CD14-positive monocyte (primary cell): Measurements from ENCODE around the gene POC5. TPM values are rescaled to one million over a fixed set of nuclear protein-coding genes. Genes with fewer than 3 reads are reported as not detected.
A peak's percentile ranks its signal among the peaks of the same experiment; 100 is the strongest.

Experiments used
- DNase-seq, 3 donors: peaks; one replicate each; pipeline ENCODE4 v3.0.0-alpha.2; 2011 to 2022
- H2AFZ ChIP-seq: 2 replicates; pipeline ENCODE4 v1.6.0; 2012; ENCODE audit warnings: mild to moderate bottlenecking, low read depth, low read length, inconsistent platforms; ENCODE audit not compliant: insufficient read depth, poor library complexity, severe bottlenecking
- H3K27ac ChIP-seq, 2 donors: 1 replicate in 1 of 2; 2 replicates in 1 of 2; pipeline ENCODE4 v1.5.1; 2012 to 2013; ENCODE audit warnings: low read length in 2 of 2, control low read depth in 1 of 2, inconsistent platforms in 1 of 2, low read depth in 1 of 2, mild to moderate bottlenecking in 1 of 2
- H3K27me3 ChIP-seq, 2 donors: one replicate each; pipeline versions ENCODE4 v1.6.0 to v1.6.1; 2011 to 2013; ENCODE audit warnings: low read length in 2 of 2; ENCODE audit not compliant: control insufficient read depth in 2 of 2, insufficient read depth in 2 of 2
- H3K36me3 ChIP-seq, 2 donors: replicated peaks in 1 of 2; 1 replicate in 1 of 2; 2 replicates in 1 of 2; pipeline versions ENCODE4 v1.5.1 to v1.6.1; 2012 to 2013; ENCODE audit warnings: low read length in 2 of 2, control low read depth in 1 of 2, inconsistent platforms in 1 of 2, mild to moderate bottlenecking in 1 of 2; ENCODE audit not compliant: insufficient read depth in 2 of 2, control insufficient read depth in 1 of 2
- H3K4me1 ChIP-seq, 2 donors: 1 replicate in 1 of 2; 2 replicates in 1 of 2; pipeline versions ENCODE4 v1.5.1 to v1.6.1; 2012 to 2013; ENCODE audit warnings: low read length in 2 of 2, control low read depth in 1 of 2, inconsistent platforms in 1 of 2, mild to moderate bottlenecking in 1 of 2, moderate library complexity in 1 of 2; ENCODE audit not compliant: insufficient read depth in 2 of 2, control insufficient read depth in 1 of 2
- H3K4me2 ChIP-seq: replicated peaks from 2 replicates; pipeline ENCODE3; 2012; ENCODE audit warnings: low read length, moderate library complexity, mild to moderate bottlenecking; ENCODE audit not compliant: poor library complexity, severe bottlenecking; ENCODE audit errors: extremely low read depth
- H3K4me3 ChIP-seq, 3 experiments: fragments of 200-600 bp in 1 of 3; sonication (generic) in 1 of 3; replicated peaks in 1 of 3; 1 replicate in 2 of 3; 2 replicates in 1 of 3; pipeline ENCODE4 v1.5.1; 2011 to 2013; ENCODE audit warnings: low read length in 3 of 3, mild to moderate bottlenecking in 3 of 3, control low read depth in 2 of 3, low read depth in 2 of 3, inconsistent platforms in 1 of 3, moderate library complexity in 1 of 3
- H3K79me2 ChIP-seq: 2 replicates; pipeline ENCODE4 v1.6.0; 2012; ENCODE audit warnings: mild to moderate bottlenecking, control low read depth, inconsistent platforms, low read length, moderate library complexity; ENCODE audit not compliant: insufficient read depth
- H3K9ac ChIP-seq: 2 replicates; pipeline ENCODE4 v1.6.0; 2017; ENCODE audit warnings: low read length, mild to moderate bottlenecking; ENCODE audit not compliant: insufficient read depth, poor library complexity, severe bottlenecking
- H3K9me3 ChIP-seq, 2 donors: replicated peaks in 1 of 2; 1 replicate in 1 of 2; 2 replicates in 1 of 2; pipeline versions ENCODE4 v1.5.1 to v1.6.1; 2012 to 2013; ENCODE audit warnings: low read length in 2 of 2, control low read depth in 1 of 2; ENCODE audit not compliant: control insufficient read depth in 1 of 2, insufficient read depth in 1 of 2
- H4K20me1 ChIP-seq: 2 replicates; pipeline ENCODE4 v1.6.0; 2012; ENCODE audit warnings: mild to moderate bottlenecking, low read length, control low read depth, moderate library complexity; ENCODE audit not compliant: insufficient read depth
- H3K27ac Mint-ChIP-seq, 7 donors: one replicate each; pipeline ENCODE4 v1.8.0; 2020; ENCODE audit warnings: mild to moderate bottlenecking in 7 of 7, mixed read lengths in 7 of 7, moderate library complexity in 6 of 7, inconsistent platforms in 2 of 7
- H3K27me3 Mint-ChIP-seq, 3 donors: one replicate each; pipeline ENCODE4 v1.8.0; 2021 to 2022; ENCODE audit warnings: low read depth in 3 of 3, mild to moderate bottlenecking in 3 of 3, mixed read lengths in 3 of 3, moderate library complexity in 3 of 3, inconsistent platforms in 1 of 3
- H3K36me3 Mint-ChIP-seq, 2 donors: one replicate each; pipeline ENCODE4 v1.8.0; 2020; ENCODE audit warnings: mixed read lengths in 2 of 2, inconsistent platforms in 1 of 2, mild to moderate bottlenecking in 1 of 2
- H3K4me1 Mint-ChIP-seq: one replicate; pipeline ENCODE4 v1.8.0; 2020; ENCODE audit warnings: mild to moderate bottlenecking, mixed read lengths
- H3K4me3 Mint-ChIP-seq, 2 donors: one replicate each; pipeline ENCODE4 v1.8.0; 2020; ENCODE audit warnings: mild to moderate bottlenecking in 2 of 2, mixed read lengths in 2 of 2, moderate library complexity in 1 of 2
- H3K9me3 Mint-ChIP-seq, 7 donors: one replicate each; pipeline ENCODE4 v1.8.0; 2020 to 2022; ENCODE audit warnings: mixed read lengths in 7 of 7, mild to moderate bottlenecking in 6 of 7, moderate library complexity in 6 of 7, inconsistent platforms in 2 of 7
- CTCF ChIP-seq: fragments of 200-600 bp; IDR thresholded peaks from one replicate; pipeline ENCODE4 v1.8.0; 2022; ENCODE audit warnings: antibody characterized with exemption, mild to moderate bottlenecking
- WGBS: methylation state at CpG from one replicate; pipeline ENCODE4 v1.1.5; 2013; ENCODE audit warnings: missing lambda C conversion rate; ENCODE audit not compliant: insufficient coverage; 5-methylcytosine and 5-hydroxymethylcytosine counted together
- intact Hi-C, 2 donors: fragments of 100-400 bp; cut with micrococcal nuclease; formaldehyde crosslinking; loops; one replicate each; pipeline versions ENCODE4 v1.15.0 to v1.15.1; 2023
- polyA plus RNA-seq, 3 donors: library from polyadenylated mRNA; depleted of rRNA in 1 of 3; unstranded in 2 of 3; stranded (reverse) in 1 of 3; fragments of 300-500 nt in 2 of 3; fragments of >200 nt in 1 of 3; fragmentation: Illumina TruSeq in 2 of 3; gene quantifications; 1 replicate in 2 of 3; 2 replicates in 1 of 3; pipeline ENCODE4 v1.2.3, GENCODE V29; 2012 to 2021

Gene POC5
- polyA plus RNA-seq, 3 donors = 4.3 to 13.5 (median 5.5) TPM

GRCh38 chr5:75663579-75664284, 53.5 kb downstream of the POC5 start:
- 96% methylated on average over 11 of the region's 12 CpGs for WGBS
- H3K4me3 Mint-ChIP-seq = no peak overlapping the region
- intact Hi-C loops = loop anchor here in 1 of 2 donors (10.0 kb wide), 2 partner anchors 169 to 429 kb away; partner anchors contain the start of gene ANKRD31

GRCh38 chr5:75662061-75662460, 55.2 kb downstream of the POC5 start:
- TF ChIP-seq CTCF = no peak
- H3K27ac ChIP-seq = no peak overlapping the region
- intact Hi-C loops = loop anchor here in 1 of 2 donors (10.0 kb wide), 2 partner anchors 167 to 427 kb away; partner anchors contain the start of gene ANKRD31

More at GRCh38 chr5:75663579-75664284, 53.5 kb downstream of the POC5 start:
- no peaks in the 10 kb centered on the region for H3K36me3 ChIP-seq
- no peak overlapping the region for H3K9ac ChIP-seq
- Mint-ChIP-seq H3K4me1 (peaks cover 26% of the 10 kb centered on the region), H3K27me3 (no peaks in the 10 kb centered on the region), H3K9me3 (peaks cover 0 to 3% (median 0%) of the 10 kb centered on the region in 7 donors), H3K27ac (peak overlapping the region in 1 of 7 donors; percentile 49), H3K36me3 (no peaks in the 10 kb centered on the region)
- no peak overlapping the region for H3K4me3 ChIP-seq
- no peaks in the 10 kb centered on the region for H3K9me3 ChIP-seq
- H3K79me2 ChIP-seq = no peaks in the 10 kb centered on the region
- no peak overlapping the region for H3K27ac ChIP-seq
- H4K20me1 ChIP-seq = no peaks in the 10 kb centered on the region
- TF ChIP-seq CTCF = no peak
- H3K27me3 ChIP-seq = no peaks in the 10 kb centered on the region
- no peak overlapping the region for H2AFZ ChIP-seq
- no peak overlapping the region for H3K4me2 ChIP-seq
- DNase-seq = no peak
- peaks cover 21 to 32% of the 10 kb centered on the region in 2 donors for H3K4me1 ChIP-seq

More at GRCh38 chr5:75662061-75662460, 55.2 kb downstream of the POC5 start:
- Mint-ChIP-seq H3K4me3 (no peak overlapping the region), H3K9me3 (peaks cover 0 to 3% (median 0%) of the 10 kb centered on the region in 7 donors), H3K27me3 (peaks cover 0 to 1% (median 0%) of the 10 kb centered on the region in 3 donors), H3K36me3 (no peaks in the 10 kb centered on the region), H3K27ac (no peak overlapping the region), H3K4me1 (peaks cover 20% of the 10 kb centered on the region)
- Histone ChIP-seq H3K79me2 (no peaks in the 10 kb centered on the region), H2AFZ (no peak overlapping the region), H3K9ac (no peak overlapping the region), H3K36me3 (no peaks in the 10 kb centered on the region), H3K4me3 (no peak overlapping the region), H3K27me3 (no peaks in the 10 kb centered on the region), H4K20me1 (no peaks in the 10 kb centered on the region), H3K9me3 (no peaks in the 10 kb centered on the region), H3K4me1 (peaks cover 21 to 25% of the 10 kb centered on the region in 2 donors), H3K4me2 (no peak overlapping the region)
- WGBS = no CpG with 5 or more reads among the region's 2 CpGs
- DNase-seq = no peak
